Esophagus muscularis mucosa (tissue), 4 donors: ENCODE data around the gene FADS3. TPM values are rescaled to one million over a fixed set of nuclear protein-coding genes. Genes with fewer than 3 reads are reported as not detected.

Source experiments
- DNase-seq: peaks from one replicate; pipeline ENCODE4 v3.0.0-alpha.2; 2017; ENCODE audit errors: extremely low spot score
- H3K27ac ChIP-seq, 4 donors: fragments of 200-600 bp; sonication (generic); replicated peaks in 1 of 4; 1 replicate in 3 of 4; 2 replicates in 1 of 4; pipeline ENCODE4 v1.5.1; 2016 to 2019; ENCODE audit warnings: mild to moderate bottlenecking in 1 of 4
- H3K27me3 ChIP-seq, 4 donors: fragments of 200-600 bp; sonication (generic); one replicate each; pipeline versions ENCODE4 v1.5.1 to v1.6.0; 2016 to 2019
- H3K36me3 ChIP-seq, 4 donors: fragments of 200-600 bp; sonication (generic); one replicate each; pipeline ENCODE4 v1.5.1; 2016 to 2019
- H3K4me1 ChIP-seq, 4 donors: fragments of 200-600 bp; sonication (generic); one replicate each; pipeline ENCODE4 v1.5.1; 2016 to 2019
- H3K4me3 ChIP-seq, 4 donors: fragments of 200-600 bp; sonication (generic); 1 replicate in 2 of 4; 2 replicates in 2 of 4; pipeline ENCODE4 v1.5.1; 2016 to 2019; ENCODE audit warnings: mild to moderate bottlenecking in 4 of 4, moderate library complexity in 1 of 4
- H3K9me3 ChIP-seq, 4 donors: fragments of 200-600 bp; sonication (generic); 1 replicate in 3 of 4; 2 replicates in 1 of 4; pipeline ENCODE4 v1.5.1; 2016 to 2019
- CTCF ChIP-seq, 3 experiments: fragments of 200-600 bp in 2 of 3; fragments of 450-650 bp in 1 of 3; sonication (generic) in 2 of 3; IDR thresholded peaks; one replicate each; pipeline ENCODE4 v1.5.1; 2017 to 2019; ENCODE audit warnings: antibody characterized with exemption in 3 of 3, mild to moderate bottlenecking in 2 of 3, moderate library complexity in 1 of 3
- EP300 ChIP-seq: sonication (generic); formaldehyde crosslinking; IDR thresholded peaks from one replicate; pipeline ENCODE4 v1.6.1; 2017; ENCODE audit warnings: antibody characterized with exemption
- POLR2A ChIP-seq: fragments of 450-650 bp; IDR thresholded peaks from one replicate; pipeline ENCODE4 v1.6.1; 2017; ENCODE audit warnings: antibody characterized with exemption, moderate library complexity, mild to moderate bottlenecking, low read depth
- POLR2AphosphoS5 ChIP-seq, 2 donors: sonication (generic); formaldehyde crosslinking; IDR thresholded peaks; one replicate each; pipeline ENCODE4 v1.6.1; 2017; ENCODE audit warnings: antibody characterized with exemption in 2 of 2
- WGBS: methylation state at CpG from one replicate; pipeline ENCODE4 v1.1.5; 2018; 5-methylcytosine and 5-hydroxymethylcytosine counted together
- intact Hi-C: fragments of 100-400 bp; cut with DNase I; formaldehyde crosslinking; loops from one replicate; pipeline ENCODE4 v1.15.1; 2023
- total RNA-seq, 4 donors: library from RNA; depleted of rRNA; stranded (reverse); fragments of >200 nt; gene quantifications; one replicate each; pipeline versions ENCODE4 v1.1.0 to v1.2.1, GENCODE V29; 2016

FADS3 gene
- total RNA-seq, 4 donors from 2014 or later: 42.4 to 103 (median 57.8) TPM

GRCh38 chr11:61911128-61911700, 19.9 kb upstream of the FADS3 start:
- Histone ChIP-seq H3K27ac (peak overlapping the region in 3 of 4 donors; percentile 23 to 57 (median 33)), H3K4me1 (peaks cover 11 to 81% (median 77%) of the 10 kb centered on the region in 4 donors), H3K27me3 (no peaks in the 10 kb centered on the region), H3K36me3 (peaks cover 10 to 19% (median 16%) of the 10 kb centered on the region in 4 donors), H3K4me3 (no peak overlapping the region), H3K9me3 (no peaks in the 10 kb centered on the region)
- intact Hi-C loops: no loop called here
- DNase-seq: no peak
- WGBS: 84% methylated on average over 6 of the region's 7 CpGs
- TF ChIP-seq CTCF (IDR thresholded peaks at IDR 0.05) (no peak), POLR2AphosphoS5 (IDR thresholded peaks at IDR 0.05) (no peak), POLR2A (no peak), EP300 (no peak)

DNA sequence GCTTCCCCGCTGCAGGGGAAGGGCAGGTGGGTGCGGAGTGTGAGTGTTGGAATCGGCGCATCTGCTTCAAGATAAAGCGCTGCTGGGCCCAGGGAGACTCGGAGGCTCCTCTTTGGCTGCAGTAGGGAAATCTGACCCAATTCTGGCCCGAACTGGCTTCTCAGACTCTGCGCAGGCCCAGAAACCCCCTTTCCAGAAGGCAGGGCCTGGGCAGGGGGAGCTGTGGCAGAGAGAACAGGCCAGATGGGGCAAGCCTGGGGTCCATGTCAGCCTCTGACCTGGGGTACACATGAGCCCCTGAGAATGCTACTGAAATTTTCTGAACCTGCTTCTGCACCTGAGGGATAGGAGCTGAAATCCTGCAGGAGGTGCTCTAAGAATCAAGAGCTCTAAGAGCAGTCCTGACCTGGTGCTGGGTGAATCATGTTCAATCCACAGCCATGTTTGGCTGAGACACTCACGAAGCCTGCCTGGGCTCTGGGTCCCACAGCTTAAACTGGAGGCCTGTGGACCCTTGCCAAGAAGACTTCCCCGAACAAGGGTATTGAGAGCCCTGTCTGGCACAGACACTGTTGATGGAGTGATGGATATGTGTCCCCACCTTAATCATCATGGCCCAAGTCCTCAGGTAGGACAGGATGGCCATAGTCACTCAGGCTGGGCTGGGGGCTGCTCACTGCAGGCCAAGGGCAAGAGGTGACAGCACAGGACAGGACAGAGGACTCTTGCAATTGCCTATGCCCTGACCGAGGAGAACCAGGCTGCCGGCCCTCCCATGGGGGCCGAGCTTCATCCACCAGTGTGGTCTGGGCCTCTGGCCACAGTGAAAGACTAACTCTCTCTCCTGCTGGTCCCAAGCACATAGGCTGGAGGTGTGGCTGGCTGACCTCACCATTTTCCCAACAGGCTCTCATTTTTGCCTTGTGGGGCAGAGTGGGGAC, 19.1 kb upstream of the FADS3 start:
- no peaks in the 10 kb centered on the region for H3K27me3 ChIP-seq
- H3K4me1 ChIP-seq: peaks cover 11 to 76% (median 72%) of the 10 kb centered on the region in 4 donors
- intact Hi-C loops: no loop called here
- DNase-seq: no peak
- H3K4me3 ChIP-seq: no peak overlapping the region
- no peaks in the 10 kb centered on the region for H3K9me3 ChIP-seq
- WGBS: 72% methylated on average over 11 of the region's 13 CpGs
- peaks cover 13 to 27% (median 24%) of the 10 kb centered on the region in 4 donors for H3K36me3 ChIP-seq
- TF ChIP-seq POLR2AphosphoS5 (IDR thresholded peaks at IDR 0.05) (no peak), CTCF (IDR thresholded peaks at IDR 0.05) (no peak), EP300 (no peak), POLR2A (no peak)
- peak overlapping the region in 3 of 4 donors; percentile 23 to 57 (median 33) for H3K27ac ChIP-seq

DNA sequence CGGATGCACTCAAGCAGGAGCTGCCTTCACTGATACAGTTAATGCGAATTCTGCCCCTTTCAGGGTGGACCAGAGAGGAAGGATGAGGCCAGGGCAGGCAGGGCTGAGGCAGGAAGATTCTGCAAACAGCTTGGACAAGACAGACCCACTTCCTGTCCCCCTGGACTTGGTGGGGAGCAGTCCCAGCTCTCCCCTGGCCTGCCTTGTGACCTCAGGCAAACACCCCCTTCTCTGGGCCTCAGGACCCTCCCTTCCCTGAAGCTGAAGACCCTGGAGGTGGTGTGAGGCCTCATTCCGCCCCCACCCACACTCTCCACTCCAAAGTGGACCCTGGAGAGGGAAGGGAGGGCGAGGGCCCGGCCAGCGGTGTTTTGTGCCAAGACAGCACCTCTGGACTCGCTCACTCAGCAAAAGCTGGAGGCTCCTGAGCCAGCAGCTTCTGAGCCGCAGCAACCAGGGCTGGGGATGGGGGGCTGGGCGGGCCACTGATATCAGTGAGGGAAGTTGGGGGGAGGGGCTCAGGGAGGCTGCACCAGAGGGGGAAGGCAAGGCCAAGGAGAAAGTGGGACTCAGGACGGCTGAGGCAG, 17.5 kb upstream of the FADS3 start:
- intact Hi-C loops: no loop called here
- WGBS: 35% methylated on average over 8 of the region's 10 CpGs

More for the DNA sequence above, 17.5 kb upstream of the FADS3 start:
- Histone ChIP-seq H3K36me3 (peaks cover 19 to 43% (median 39%) of the 10 kb centered on the region in 4 donors), H3K27me3 (no peaks in the 10 kb centered on the region), H3K27ac (peak overlapping the region in 2 of 4 donors; percentile 21 to 57), H3K9me3 (no peaks in the 10 kb centered on the region), H3K4me1 (peaks cover 11 to 61% (median 57%) of the 10 kb centered on the region in 4 donors), H3K4me3 (no peak overlapping the region)
- no peak for DNase-seq
- no peak for TF ChIP-seq POLR2A
- no peak for TF ChIP-seq POLR2AphosphoS5 (IDR thresholded peaks at IDR 0.05)
- no peak for TF ChIP-seq CTCF (IDR thresholded peaks at IDR 0.05)
- TF ChIP-seq EP300: no peak
